ENCODE measurements around the gene UBE2L3.
"Not testable (repeated sequence)": the region's sequence is repeated elsewhere in the genome, so short reads cannot be mapped to it uniquely, and the experiment has no call there.

The UBE2L3 gene

DNA sequence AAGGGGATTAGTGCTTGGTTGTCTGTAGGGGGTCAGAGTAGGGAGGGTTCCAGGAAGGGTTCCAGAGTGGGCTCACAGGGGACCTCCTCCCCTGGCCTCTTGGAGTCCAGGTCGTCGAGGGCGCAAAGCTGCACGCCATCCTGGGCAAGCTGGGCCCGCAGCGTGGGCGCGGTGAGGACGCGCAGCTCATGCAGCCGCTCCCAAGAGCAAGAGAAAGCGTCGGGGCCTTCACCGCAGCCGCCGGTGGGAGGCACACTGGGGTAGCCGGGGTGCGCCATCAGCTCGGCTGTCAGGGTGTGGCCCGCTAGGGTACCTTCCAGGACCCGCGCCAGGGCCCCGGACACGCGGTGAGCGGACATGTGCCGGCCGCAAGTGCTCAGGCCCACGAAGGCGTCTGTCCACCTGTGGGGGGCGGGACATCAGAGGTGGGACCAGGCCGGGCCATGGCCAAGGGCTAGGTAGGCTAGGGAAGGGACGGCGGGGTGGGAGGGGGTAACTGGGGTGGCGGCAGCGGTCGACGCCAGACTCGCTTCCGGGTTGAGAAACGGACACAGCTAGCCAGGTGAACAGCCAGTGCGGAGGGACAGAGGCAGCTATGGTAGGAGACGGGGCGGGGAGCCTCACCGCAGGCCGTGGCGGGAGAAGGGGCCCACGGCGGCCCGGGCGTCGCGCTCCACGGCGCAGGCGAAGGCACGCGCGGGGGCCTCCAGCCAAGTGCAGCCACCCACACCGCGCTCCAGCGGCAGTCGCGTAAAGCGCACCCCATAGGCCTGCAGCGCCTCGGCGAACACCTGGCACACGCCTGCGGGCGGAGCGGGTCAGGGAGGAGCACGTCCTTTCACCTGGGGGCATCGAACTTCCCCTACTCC lies 61.1 kb downstream of the UBE2L3 start:
- DNase-seq: no peak

DNA sequence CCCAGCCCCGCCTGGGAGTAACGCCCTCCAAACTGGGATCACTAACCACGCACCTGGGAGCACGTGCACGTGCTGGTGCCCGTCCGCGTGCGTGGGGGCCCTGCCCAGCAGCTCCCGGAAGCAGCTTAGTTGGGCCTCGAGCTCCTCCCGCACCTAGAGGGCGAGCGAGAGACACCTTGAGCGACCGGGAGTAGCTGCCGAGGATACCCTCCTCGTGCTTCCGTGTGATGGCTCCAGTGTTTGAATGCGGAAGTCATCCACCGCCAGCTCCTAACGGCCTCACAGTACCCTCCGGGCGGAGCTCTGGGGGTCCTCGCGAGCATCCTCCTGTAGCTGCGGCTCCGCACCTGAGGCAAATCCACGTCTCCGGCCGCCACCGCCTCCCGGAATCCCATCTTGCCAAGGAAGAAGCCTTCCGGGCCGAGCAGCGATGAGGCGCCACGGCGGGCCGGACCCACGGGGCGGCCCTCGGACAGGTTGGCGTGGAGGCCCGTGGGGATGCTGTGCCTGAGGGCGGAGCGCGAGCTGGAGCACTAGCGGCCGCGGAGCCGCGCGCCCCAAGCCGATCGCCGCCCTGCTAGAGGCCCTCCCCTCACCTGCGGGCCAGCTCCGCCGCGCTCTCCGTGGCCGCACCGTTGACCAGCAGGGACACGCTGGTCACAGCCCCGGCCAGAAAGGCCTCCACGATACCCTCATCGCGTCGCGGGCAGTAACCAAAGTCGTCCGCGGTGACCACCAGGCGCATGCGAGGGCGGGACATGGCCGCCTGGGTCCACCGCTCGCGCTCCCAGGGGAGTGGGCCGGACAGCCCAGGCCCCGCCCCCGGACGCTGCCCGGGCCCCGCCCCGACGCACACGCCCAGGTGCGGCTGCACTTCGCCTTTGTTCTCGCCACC lies 62.0 kb downstream of the UBE2L3 start, which contains the start of gene YDJC:
YDJC (minus strand) TSS at position 768 of the 895 bp plus-strand sequence; CDS start at position 760, 8 bp downstream.
- DNase-seq: peak; percentile 94

DNA sequence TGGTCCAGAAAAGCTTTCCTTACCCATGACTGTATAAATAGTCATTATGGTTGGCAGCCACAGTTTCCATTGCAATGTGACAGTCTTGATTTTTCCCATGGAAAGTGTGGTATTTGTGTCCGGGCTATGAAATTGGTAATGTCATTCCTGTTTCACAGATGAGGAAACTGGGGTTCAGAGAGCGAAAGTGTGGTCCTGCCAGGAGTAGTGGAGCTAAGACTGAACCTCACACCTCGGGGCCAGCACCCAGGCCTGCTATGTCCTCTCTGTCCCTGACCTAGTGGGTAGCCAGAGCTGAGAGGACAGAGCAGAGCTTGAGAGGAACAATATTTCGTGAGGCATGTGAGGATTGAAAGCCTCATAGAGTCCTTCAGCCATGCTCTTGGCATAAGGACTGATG lies 63.5 kb downstream of the UBE2L3 start:
- no peak for DNase-seq

DNA sequence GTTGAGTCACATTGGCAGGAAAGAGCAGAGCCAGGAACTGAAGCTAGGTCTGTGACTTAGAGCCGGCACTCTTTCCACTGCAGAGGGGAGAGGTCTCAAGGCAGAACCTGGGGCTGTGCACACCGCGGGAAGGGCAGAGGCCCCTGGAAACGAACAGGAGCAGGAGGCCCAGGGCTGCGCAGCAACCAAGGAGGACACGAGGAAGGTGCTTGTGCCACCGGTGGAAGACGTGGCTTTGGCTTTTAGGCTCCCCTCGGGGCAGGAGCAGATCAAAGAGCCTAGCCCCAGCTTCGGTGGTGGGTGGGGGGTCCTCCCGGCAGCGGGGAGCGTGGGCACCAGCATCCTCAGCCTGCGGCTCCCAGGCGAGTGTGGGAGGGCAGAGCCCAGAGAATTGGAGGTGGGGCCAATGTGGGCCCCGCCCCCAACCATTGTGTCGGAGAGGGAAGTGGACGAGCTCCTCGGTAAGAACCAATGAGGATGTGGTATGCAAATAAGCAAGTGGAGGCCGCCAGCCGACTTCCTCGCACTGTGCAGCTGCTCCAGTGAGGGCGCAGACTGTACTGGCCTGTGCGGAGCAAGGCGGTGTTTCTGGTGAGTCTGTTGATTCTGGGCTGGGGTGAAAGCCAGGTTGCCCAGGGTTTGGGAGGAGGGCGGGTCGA lies 64.9 kb downstream of the UBE2L3 start, which contains the start of gene CCDC116:
CCDC116 (plus strand) TSS at position 524 of the 659 bp plus-strand sequence. CDS start 422 bp downstream, outside the sequence.
- peak; percentile 73 for DNase-seq

DNA sequence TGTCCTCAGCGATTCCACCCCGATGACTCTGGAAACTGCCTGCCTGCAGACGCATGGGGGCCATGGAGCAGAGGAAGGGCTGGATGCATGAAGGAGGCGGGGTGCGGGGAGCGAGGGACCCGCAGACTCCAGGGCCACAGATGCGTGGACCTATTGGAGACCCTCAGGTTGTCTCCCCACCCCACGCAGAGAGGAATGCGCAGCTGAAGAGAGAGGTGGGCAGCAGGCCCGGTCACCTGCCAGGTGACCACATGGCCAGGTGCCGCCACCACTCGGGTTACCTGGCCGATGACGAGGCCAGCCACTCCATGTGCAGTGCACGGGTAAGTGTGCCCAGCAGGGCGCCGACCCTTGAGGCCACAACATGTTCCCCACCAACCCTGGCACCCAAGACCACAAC lies 65.4 kb downstream of the UBE2L3 start:
- no peak for DNase-seq

DNA sequence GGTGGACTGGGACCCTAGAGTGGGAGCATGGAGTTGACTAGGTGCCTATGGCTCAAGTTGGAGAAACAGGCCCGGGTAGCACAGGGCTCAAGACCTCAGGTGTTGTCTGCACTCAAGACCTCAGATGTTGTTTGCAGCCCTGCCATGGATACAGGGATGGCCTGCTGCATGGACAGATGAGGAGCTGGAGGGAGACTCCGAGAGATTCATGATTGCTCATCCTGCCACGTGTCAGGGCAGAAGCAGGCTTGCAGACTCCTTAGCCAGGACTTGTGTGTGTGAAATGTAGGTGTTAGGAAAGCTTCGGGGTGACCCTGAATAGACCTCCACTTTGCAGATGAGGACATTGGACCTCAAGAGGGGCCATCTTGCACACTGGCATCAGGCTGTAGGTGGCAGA lies 66.0 kb downstream of the UBE2L3 start:
- DNase-seq: no peak

DNA sequence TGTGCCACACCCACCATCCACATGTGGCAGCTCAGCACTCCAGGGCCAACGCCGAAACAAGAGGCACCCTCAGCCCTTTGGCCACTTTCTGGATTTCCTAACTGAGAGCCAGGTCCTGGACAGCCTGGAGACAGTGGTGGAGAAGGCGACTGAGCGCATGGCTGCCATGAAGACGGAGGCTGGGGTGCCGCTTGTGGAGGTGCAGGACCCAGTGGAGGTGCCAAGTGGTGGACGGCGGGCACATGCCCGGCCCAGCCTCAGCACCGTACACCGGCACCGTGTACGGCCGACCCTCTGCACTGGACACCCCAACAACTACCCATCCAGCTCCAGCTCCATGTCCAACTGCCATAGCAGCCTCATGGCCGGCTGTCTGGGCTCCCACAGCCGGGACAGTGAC lies 66.6 kb downstream of the UBE2L3 start:
- DNase-seq: no peak

DNA sequence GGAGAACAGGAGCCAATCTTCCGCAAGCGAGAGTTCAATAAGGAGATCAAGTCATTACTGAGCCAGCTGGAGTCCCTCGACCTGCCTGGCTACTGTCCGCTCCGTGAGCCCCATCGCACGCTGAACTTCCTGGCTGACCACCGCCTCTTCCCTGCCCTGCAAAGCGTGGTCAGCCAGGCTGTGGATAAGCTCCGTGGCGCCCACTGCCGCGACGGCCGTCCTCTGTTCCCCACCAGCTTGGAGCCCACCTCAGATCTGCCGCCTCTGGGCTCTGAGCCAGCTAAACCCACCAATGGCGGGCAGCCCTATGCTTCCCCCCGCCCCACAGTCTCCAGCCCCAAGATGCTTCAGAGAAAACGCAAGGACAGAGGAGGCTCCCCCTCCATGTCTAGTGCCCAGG lies 67.3 kb downstream of the UBE2L3 start:
- no peak for DNase-seq

DNA sequence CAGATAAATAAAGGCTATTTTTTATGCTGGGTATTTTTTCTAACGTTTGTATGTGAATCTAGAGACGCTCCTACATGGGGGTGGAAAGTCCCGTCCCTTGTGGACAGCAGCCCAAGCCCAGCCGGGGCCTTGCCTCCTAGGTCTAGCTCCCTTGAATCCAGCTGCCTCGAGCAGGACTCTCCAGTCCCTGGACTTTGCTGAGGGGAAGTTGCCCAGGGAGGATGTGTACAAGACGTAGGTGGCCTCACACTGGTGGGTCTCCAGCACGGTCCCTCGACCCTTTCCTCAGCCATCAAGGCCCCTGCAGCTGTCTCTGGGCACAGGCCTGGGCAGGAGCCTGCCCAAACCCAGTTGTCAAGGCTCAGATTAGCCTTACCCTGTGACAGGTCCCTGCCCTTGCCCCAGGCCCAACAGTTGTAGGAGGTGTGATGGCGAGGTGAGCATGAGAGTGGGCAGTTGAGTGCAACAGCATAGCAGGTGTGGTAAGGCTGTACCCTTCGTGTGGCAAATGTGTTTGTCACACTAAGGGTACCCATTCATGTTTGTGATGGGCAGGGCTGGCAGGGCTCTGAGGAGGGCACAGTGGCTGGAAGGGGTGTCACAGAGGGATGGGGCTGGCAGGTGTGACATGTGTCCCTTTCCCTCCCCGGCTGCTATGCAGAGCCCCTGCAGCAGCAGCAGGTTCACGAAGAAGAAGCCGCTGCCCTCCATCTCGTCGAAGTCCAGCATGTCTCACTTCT lies 68.4 kb downstream of the UBE2L3 start:
- no peak for DNase-seq

DNA sequence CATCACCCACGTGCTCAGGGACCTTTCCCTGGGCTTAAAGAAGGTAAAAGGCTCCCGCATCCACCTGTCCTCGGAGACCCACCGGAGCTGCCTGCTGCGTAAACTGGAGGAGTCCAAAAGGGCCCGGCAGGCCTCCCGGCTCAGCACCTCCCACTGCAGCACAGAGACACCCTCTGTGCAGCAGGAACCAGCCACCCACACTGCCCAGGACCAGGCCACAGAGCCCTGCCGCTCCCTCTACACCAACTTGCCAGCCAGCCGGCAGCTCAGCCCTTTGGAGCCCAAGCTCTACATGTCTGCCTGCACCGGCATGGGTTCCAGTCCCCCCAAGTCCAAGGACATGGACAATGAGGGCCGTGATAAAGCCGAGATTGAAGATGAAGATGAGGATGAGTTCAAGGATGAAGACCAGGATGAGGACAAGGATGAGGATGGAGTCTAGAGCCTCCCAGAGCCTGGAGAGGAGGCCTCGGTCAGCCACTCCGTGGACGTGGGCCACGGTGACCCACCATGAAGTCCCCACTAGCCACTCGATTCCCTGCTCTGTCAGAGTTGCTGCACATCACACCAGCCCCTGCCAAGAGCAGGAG lies 69.2 kb downstream of the UBE2L3 start:
- no peak for DNase-seq

DNA sequence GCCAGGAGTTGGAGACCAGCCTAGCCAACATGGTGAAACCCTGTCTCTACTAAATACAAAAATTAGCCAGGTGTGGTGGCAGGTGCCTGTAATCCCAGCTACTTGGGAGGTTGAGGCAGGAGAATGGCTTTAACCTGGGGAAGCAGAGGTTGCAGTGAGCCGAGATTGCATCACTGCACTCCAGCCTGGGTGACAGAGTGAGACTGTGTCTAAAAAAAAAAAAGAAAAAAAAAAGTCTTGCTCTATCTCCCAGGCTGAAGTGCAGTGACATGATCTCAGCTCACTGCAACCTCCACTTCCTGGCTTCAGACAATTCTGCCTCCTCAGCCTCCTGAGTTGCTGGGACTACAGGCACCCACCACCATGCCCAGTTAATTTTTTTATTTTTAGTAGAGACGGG lies 69.9 kb downstream of the UBE2L3 start:
- not testable (repeated sequence) for DNase-seq

DNA sequence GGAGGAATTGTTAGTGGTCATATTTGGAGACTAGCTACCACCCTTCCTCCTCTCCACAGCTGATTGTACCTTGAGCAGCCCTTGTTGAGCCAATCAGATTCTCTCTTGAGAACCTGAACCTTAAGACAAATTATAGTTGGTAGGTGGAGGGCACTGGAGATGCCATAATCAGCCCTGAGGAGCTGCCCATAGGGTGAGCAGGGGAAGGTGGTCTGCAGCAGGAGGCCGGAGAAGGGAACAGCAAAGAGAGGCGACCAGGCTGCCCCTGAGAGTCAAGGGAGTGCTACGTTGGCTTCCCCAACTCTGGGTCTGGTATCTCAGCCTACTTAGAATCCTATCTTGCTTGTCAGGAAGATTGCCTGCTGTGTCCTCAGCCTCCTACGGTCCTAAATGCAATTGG lies 71.8 kb downstream of the UBE2L3 start:
- DNase-seq: no peak

DNA sequence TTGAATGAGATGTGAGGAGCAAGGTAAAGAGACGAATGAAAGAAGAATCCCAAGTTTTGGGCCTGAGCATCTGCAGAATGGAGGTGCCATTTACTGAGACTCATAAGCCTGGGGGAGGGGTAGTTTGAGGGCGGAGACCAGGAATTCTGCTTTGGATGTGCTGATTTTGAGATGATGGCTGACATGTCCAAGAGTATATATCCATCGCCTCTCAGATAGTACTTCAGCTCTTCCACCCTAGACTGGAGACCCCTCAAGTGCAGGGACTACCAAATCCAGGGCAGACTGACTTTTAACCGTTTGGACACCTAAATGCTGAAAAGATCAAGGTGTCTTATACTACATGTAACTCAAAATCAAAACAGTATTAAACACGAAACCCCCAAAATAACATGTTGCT lies 73.3 kb downstream of the UBE2L3 start:
- DNase-seq: no peak

DNA sequence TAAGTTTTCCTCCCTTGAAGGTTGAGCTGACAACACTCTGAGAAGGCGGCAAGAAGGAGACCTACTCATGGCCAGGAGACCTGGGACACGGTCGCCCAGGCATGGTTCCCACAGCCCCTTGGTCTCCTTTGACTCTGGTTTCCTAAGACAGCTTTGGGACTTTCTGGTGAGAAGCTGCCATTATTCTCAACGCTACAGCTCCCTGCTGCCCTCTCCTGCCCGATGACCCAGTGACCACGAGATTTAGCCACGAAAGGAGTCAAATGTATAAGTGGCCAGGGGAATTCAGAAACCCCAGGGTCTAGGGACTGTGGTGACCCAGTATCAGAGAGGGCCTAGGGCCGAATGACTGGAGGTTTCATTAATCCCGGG lies 73.9 kb downstream of the UBE2L3 start:
- DNase-seq: no peak

DNA sequence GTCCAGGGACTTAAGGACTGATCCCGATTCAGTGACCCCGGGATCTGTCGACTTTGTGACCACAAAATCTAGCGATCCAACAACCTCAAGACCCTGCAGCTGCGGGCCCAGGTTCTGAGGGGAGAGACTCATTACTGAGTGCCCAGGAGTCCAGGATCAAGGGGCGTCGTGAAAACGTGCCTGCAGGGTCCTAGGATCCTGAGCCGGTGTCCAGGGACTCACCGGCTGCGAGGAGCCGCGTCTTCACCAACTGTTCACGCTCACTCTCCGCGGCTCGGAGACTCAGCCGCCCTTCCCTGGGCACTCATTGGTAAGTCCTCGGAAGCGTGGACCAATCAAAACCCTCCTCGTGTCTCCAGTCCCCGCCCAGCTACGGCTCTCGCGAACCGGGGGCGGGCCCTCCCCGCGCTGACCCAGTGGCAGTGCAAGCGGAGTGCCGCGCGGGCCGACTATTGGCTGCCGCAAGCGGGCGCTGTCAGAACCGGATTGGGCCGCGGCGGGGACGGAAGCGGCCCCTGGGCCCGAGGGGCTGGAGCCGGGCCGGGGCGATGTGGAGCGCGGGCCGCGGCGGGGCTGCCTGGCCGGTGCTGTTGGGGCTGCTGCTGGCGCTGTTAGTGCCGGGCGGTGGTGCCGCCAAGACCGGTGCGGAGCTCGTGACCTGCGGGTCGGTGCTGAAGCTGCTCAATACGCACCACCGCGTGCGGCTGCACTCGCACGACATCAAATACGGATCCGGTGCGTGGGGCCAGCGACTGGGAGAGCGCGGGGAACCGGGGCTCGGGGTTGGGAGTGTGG lies 74.5 kb downstream of the UBE2L3 start, which contains the start of gene SDF2L1:
SDF2L1 (plus strand) TSS at position 514 of the 795 bp plus-strand sequence; CDS start at position 549, 35 bp downstream.
- peak; percentile 98 for DNase-seq

DNA sequence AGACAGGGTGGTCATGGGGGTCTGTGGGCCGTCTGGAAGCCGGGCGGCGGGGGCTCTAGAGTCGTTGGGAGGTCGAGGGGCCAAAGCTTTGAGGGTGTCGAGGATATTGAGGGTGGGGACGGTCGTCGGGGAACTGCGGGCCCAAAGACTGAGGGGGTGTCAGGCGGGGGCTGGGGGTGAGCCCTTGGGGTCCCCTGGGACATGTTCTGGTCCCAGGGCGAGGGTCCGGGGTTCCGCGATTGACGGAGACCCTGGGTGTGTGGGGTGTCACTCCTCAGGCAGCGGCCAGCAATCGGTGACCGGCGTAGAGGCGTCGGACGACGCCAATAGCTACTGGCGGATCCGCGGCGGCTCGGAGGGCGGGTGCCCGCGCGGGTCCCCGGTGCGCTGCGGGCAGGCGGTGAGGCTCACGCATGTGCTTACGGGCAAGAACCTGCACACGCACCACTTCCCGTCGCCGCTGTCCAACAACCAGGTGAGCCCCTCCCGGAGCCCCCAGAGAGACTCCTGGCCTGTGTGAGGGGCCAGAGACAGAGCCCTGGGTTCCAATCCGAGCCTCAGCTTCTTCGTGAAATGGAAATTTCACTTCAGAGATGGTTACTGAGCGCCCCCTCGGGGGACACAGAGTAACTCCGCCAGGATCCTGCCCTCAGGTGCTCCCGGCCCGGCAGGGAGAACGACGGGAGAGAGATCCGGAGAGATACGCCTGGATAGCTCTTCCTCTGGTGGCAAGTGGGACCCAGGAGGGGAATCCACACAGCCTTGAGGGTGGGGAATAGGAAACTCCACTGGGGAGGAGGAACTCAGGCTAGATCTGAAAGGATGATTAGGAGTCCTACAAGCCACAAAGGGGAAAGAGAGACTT lies 75.3 kb downstream of the UBE2L3 start:
- peak; percentile 51 for DNase-seq

DNA sequence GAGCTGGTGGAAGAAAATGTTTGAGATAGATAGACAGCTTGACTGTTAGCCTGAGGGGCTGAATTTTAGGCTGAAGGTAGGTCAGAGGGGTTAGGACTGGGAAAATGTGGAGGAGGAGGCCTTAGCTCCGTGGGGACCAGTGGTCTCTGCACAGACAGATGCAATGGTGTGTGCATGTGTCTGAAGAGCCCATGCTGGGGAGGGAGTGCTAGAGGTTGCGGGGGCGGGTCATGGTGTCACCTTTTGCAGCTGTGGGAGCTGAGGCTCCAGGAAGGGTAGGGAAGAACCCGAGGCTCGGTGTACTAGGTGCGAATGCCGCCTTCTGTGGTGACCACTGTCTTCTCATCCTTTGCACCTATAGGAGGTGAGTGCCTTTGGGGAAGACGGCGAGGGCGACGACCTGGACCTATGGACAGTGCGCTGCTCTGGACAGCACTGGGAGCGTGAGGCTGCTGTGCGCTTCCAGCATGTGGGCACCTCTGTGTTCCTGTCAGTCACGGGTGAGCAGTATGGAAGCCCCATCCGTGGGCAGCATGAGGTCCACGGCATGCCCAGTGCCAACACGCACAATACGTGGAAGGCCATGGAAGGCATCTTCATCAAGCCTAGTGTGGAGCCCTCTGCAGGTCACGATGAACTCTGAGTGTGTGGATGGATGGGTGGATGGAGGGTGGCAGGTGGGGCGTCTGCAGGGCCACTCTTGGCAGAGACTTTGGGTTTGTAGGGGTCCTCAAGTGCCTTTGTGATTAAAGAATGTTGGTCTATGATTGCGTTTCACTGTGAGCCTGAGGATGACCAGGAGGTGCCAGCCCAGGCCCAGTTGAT lies 76.2 kb downstream of the UBE2L3 start:
- no peak for DNase-seq

DNA sequence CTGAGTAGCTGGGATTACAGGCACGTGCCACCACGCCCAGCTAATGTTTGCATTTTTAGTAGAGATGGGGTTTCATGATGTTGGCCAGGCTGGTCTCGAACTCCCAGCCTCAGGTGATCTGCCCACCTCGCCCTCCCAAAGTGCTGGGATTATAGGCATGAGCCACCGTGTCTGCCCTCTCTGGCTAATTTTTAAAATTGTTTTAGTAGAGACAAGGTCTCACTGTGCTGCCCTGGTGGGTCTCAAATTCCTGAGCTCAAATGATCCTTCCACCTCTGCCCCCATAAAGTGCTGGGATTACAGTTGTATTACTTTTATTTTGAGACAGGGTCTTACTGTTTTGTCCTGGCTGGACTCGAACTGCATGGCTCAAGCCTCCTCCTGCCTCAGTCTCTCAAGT lies 78.0 kb downstream of the UBE2L3 start:
- DNase-seq: not testable (repeated sequence)

Measured in CD4-positive, alpha-beta T cell treated with Interleukin-4 for 4 hours (primary cell).